GM19193 (cell line): ENCODE measurements around the gene REG4.

ENCODE experiments used
- POLR2A ChIP-seq: IDR thresholded peaks from 4 replicates; pipeline ENCODE4 v1.6.1; 2011; ENCODE audit not compliant: insufficient read depth, insufficient read length; ENCODE audit errors: extremely low read depth

REG4 gene

DNA sequence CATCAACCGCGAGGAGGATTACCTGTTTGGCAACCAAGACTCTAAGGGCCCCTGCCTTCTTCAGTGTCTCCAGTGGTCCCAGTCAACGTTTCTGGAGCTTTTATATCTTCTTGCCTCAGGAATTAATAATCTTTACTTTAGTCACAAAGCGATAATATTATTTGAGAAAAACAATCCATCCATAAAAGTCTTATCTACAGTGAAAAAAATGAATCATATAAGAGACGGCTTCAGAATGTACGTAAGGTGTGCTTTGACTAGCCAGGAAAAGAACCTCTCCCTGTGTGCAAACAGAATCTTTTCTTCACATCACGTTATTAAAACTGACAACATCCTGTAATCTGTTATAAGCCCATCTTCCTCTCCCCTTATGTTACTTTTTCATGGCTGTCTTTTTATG, at the start of gene REG4:
Gene REG4 (minus strand): TSS at position 74 of the 400 bp plus-strand sequence. CDS start 2,691 bp downstream, outside the sequence.
- no peak for TF ChIP-seq POLR2A

- TF ChIP-seq POLR2A, result no peak
These were observed 48.4 kb upstream of the REG4 start for GRCh38 chr1:119859647-119860046.

- TF ChIP-seq POLR2A, result no peak
These were observed 46.9 kb upstream of the REG4 start for GRCh38 chr1:119858126-119858525.

DNA sequence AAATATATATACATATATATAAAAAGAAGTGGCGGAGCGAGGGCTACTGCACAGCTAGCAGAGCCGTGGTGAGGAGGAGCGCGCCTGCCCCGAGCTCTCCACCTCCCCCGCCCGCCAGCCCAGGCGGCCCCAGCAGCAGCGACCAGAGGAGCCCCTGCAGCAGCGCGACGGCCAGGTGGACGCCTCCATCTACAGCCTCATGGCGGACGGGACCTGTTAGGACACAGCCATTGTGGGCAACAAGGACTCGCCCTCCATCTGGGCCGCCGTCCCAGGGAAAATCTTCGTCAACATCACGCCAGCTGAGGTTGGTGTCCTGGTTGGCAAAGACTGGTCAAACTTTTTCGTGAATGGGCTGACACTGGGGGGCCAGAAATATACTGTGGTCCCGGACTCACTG, 41.9 kb upstream of the REG4 start:
- no peak for TF ChIP-seq POLR2A

- TF ChIP-seq POLR2A, result no peak
These were observed 30.0 kb upstream of the REG4 start for GRCh38 chr1:119841306-119841705.

DNA sequence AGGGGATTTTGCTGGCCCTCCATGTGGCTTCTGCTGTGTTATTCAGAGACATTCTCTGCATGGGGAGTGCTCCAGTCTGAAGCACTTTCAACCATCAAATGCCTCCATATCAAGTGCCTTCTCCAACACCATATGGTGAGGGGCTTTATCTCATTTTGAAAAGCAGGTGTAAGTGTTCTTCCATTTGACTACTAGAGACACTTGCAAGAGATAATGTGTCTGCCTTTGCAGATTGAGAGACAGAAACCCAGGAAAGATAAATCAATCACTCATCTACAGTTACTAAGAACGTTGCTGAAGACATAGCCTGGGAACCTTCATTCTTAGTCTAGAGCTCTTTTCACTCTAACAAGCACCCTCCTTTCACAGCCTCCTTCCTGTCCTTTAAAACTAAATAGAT, 29.5 kb upstream of the REG4 start:
- no peak for TF ChIP-seq POLR2A

GRCh38 chr1:119838236-119838635, 27.0 kb upstream of the REG4 start:
- no peak for TF ChIP-seq POLR2A

DNA sequence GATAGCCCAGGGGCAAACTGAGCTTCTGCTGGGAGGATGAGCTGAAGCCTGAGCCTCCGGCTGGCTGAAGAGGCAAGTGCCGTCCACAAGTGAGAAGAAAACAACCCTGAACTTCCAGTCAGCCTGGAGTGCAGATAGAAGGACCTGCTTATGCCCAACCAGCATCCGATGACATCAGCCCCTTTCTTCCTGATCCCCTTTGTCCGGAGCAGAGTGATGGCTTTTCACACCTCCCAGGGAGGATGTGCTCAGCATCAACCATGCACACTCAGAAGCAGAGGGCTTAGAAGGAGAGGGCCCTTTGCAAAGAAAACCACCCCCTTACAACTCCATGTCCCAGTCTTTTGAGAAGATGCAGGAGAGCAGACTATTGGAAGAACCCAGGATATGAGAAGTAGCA, 23.7 kb upstream of the REG4 start:
- TF ChIP-seq POLR2A, result no peak

DNA sequence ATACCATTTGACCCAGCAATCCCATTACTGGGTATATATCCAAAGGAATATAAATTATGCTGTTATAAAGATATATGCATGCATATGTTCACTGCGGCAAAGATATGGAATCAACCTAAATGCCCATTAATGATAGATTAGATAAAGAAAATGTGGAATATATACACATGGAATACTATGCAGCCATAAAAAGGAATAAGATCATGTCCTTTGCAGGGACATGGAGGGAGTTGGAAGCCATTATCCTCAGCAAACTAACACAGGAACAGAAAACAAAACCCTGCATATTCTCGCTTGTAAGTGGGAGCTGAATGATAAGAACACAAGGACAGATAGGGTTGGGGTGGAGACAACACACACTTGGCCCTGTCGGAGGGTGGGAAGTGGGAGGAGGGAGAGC, 19.8 kb upstream of the REG4 start:
- TF ChIP-seq POLR2A, result no peak

DNA sequence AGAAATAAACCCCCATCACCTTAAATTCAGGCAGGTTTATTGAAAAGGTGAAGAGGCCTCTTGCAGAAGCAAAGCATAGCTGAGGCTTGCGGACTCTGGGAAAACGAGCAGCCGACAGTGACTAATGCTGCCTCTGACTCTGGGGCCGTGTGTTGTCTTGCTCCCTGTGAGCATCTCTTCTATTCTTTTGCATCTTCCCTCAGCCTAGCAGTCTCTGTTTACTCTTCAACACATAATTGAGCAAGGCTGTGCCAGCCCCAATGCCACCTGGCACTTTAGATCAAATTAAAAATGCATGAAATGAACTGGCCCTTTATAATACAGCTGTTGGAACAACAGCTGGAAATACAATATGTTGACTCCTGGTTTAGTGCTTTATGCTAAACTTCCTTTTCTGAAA, 18.4 kb upstream of the REG4 start:
- no peak for TF ChIP-seq POLR2A

- no peak for TF ChIP-seq POLR2A
These were observed 17.0 kb upstream of the REG4 start for GRCh38 chr1:119828266-119828665.

DNA sequence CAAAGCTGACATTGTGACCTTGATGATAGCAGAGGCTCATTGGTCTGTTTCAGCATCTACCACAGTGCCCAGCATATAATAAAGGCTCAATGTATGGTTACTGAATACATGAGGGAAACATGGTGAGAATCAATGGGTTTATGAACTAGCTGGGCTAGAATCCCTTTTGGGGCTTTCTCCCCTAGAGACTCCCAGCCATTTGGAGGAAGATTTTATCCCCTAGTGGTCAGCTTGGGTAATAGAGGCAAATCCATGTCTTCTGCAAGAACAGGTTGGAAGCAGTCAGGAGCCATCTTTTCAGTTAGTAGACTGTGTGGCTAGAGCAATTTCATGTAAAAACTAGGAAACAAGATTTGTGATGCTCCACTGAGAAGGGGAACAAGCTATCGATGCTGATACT, 15.8 kb upstream of the REG4 start:
- TF ChIP-seq POLR2A, result no peak

DNA sequence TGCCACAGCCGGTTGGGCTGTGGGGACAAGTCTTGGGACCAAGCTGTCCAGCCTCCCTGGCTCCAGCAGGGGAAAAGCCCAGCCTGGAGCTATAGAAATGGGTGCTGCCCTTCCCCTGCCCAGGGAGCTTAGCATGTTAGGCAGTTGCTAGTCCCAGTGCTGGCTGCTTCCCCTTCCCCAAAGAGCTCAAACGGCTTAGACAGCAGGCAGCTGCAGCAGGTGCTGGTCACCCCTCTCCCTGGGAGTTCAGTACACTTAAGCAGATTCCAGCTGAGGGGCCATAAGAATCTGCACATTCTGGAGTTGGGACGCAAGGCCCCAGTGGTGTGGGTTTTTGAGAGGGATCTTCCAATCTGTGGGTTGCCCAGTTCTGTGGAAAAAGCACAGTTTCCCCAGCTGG, 11.1 kb upstream of the REG4 start:
- TF ChIP-seq POLR2A, result no peak

DNA sequence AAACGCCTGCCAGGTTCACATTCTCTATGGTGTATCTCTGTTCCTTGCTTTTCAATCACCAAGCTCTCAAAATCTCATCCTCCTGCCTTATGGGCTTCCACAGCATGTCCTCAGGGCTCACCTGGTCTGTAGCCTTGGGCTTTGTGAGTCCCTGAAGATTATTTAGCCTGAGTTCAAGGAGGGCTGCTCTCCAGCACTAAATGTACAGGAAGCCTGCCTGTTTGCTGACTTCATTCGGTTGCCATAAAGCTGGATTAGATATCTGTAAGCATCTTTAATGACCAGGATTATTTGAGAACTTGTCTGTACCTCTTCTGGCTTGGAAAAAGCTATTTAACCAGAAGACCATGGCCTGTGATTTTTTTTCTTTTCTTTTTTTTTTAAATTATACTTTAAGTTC, 6.9 kb upstream of the REG4 start:
- no peak for TF ChIP-seq POLR2A

DNA sequence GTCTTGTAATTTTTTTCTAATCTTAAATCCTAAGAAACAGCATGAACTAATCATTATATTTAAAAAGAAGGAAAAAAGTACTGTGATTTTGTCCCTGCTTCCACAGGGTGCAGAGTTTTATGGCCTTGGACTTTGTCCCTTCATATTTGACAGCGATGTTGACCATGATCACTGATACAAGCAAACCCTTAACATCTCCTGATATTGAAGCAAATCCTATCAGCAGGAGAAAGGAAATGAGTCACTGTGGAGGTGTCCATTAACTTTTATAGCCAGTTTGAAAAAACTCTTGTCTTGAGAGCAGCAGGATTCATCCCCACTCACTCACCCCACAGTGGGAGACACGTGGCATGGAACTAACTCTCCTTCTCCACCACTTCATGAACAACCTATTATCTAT, 5.1 kb upstream of the REG4 start:
- TF ChIP-seq POLR2A, result no peak

- TF ChIP-seq POLR2A, result no peak
These were observed 4.7 kb upstream of the REG4 start for GRCh38 chr1:119815928-119816327.

DNA sequence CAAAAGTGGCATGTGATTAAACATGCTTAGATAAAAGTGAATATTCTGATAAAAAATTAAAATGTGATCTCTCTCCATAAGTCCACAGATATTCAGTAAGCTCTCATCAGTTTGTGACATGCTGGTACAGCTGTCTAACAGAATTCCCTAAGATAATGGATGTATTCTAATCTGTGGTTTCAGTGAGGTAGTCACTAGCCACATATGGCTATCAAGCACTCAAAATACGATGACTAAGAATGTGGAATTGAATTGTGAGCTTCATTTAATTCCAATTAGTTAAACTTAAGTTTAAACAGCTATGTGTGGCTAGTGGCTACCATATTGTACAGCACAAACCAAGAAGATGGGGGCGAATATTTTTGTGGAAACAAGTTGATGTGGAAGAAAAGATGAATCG, 4.1 kb upstream of the REG4 start:
- TF ChIP-seq POLR2A, result no peak

DNA sequence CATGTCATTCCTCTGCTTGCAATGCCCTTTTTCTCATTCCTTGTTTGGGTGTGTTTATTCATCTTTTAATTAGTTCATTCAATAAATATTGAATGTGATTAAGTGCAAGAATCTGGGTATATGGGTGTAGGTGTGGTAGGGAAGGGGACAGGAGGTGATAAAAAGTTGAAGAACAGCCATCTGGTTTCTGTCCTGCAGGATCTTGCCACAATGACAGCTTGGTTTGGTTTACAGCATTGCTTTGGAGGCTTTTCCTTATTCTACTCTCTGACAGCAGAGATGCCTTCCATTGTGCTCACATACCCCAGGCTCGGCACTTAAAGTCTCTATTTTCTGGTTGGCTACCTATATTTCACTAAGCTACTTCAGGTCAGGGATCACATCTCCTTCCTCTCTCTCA, 3.0 kb upstream of the REG4 start:
- no peak for TF ChIP-seq POLR2A

GRCh38 chr1:119811985-119812557, 811 bp upstream of the REG4 start:
- TF ChIP-seq POLR2A, result no peak
